Adrenal gland (tissue), 5 donors: ENCODE data around the gene CA11.

Experiments
- POLR2A ChIP-seq, 2 donors: fragments of 450-650 bp; IDR thresholded peaks; one replicate each; pipeline ENCODE4 v1.6.1; 2017; ENCODE audit warnings: antibody characterized with exemption in 2 of 2, mild to moderate bottlenecking in 2 of 2, moderate library complexity in 1 of 2
- TF ChIP-seq, protein P1 (sequence below), 6 experiments: fragments of 450-650 bp in 4 of 6; fragments of 200-600 bp in 2 of 6; sonication (generic) in 1 of 6; IDR thresholded peaks; 1 replicate in 5 of 6; 2 replicates in 1 of 6; pipeline versions ENCODE4 v1.5.1 to v1.8.0; 2016 to 2021; ENCODE audit warnings: antibody characterized with exemption in 6 of 6, mild to moderate bottlenecking in 2 of 6, moderate library complexity in 1 of 6
- donor health status: DM: no; HTN: no; CAD: no.

DNA sequence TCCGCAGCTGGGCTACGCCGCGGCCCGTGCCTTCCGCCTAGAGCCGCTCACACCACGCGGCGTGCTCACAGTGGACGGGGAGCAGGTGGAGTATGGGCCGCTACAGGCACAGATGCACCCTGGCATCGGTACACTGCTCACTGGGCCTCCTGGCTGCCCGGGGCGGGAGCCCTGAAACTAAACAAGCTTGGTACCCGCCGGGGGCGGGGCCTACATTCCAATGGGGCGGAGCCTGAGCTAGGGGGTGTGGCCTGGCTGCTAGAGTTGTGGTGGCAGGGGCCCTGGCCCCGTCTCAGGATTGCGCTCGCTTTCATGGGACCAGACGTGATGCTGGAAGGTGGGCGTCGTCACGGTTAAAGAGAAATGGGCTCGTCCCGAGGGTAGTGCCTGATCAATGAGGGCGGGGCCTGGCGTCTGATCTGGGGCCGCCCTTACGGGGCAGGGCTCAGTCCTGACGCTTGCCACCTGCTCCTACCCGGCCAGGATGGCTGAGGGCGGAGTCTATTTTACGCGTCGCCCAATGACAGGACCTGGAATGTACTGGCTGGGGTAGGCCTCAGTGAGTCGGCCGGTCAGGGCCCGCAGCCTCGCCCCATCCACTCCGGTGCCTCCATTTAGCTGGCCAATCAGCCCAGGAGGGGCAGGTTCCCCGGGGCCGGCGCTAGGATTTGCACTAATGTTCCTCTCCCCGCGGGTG lies 16.2 kb downstream of the CA11 start:
- TF ChIP-seq POLR2A (IDR thresholded peaks at IDR 0.05): peak in 1 of 2 donors; percentile 74
- TF ChIP-seq, protein P1, sequence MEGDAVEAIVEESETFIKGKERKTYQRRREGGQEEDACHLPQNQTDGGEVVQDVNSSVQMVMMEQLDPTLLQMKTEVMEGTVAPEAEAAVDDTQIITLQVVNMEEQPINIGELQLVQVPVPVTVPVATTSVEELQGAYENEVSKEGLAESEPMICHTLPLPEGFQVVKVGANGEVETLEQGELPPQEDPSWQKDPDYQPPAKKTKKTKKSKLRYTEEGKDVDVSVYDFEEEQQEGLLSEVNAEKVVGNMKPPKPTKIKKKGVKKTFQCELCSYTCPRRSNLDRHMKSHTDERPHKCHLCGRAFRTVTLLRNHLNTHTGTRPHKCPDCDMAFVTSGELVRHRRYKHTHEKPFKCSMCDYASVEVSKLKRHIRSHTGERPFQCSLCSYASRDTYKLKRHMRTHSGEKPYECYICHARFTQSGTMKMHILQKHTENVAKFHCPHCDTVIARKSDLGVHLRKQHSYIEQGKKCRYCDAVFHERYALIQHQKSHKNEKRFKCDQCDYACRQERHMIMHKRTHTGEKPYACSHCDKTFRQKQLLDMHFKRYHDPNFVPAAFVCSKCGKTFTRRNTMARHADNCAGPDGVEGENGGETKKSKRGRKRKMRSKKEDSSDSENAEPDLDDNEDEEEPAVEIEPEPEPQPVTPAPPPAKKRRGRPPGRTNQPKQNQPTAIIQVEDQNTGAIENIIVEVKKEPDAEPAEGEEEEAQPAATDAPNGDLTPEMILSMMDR (IDR thresholded peaks at IDR 0.05): no peak
